Fibroblast of skin of back (primary cell): Measurements from ENCODE around the gene FBXO24.

Experiments
- DNase-seq: peaks from one replicate; pipeline ENCODE4 v3.0.0-alpha.2; 2013

The FBXO24 gene

DNA sequence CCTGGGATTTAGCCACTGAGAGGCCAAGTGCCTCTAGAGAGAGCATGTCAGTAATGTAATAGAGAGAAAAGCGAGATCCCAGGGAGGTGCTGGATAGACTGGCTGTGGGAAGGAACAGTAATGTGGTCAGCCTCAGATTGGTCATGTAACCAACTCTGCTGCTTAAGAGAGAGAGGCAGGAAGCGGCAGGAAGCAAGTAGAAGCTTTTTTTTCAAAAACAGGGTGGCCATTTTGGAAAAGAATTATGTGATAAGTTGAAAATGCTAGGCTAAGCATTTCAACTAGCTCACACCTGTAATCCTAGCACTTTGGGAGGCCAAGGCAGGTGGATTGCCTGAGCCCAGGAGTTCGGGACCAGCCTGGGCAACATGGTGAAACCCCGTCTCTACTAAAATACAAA, 12.3 kb downstream of the FBXO24 start:
- no peak for DNase-seq

DNA sequence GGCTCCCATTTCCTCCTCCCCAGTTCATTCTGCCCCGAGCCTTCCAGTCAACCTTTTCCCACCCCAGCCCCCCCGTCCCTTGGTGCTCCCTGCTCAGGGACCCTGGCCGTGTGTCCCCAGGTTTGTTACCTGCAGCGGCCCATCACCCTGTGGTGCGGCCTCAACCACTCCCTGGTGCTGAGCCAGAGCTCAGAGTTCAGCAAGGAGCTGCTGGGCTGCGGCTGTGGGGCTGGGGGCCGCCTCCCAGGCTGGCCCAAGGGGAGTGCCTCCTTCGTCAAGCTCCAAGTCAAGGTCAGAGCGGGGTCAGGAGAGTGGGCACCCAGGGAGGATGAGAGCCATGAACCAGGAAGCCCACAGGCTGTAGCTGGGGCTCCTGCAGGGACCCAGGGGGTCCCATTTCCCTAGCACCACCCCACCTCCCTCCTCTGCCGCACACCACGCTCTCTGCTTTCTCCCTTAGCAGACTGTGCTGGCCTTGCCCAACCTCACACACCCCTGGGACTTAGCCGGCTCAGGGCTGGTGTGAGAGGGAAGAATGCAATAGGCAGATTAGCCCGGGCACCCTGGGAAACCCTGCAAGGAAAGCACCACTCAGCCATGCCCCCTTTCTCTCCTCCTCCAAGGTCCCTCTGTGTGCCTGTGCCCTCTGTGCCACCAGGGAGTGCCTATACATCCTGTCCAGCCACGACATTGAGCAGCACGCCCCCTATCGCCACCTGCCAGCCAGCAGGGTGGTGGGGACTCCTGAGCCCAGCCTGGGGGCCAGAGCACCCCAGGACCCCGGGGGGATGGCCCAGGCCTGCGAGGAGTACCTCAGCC, 14.0 kb downstream of the FBXO24 start:
- no peak for DNase-seq

DNA sequence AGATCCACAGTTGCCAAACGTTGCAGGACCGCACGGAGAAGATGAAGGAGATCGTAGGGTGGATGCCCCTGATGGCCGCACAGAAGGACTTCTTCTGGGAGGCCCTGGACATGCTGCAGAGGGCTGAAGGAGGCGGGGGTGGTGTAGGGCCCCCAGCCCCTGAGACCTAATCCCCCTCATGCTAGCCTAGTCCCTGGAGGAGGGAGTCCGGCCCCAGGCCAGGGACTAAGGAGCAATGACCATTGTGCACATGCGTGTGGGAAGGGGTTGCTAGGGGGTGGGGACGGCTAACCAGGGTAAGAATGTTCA, 14.6 kb downstream of the FBXO24 start:
- no peak for DNase-seq

DNA sequence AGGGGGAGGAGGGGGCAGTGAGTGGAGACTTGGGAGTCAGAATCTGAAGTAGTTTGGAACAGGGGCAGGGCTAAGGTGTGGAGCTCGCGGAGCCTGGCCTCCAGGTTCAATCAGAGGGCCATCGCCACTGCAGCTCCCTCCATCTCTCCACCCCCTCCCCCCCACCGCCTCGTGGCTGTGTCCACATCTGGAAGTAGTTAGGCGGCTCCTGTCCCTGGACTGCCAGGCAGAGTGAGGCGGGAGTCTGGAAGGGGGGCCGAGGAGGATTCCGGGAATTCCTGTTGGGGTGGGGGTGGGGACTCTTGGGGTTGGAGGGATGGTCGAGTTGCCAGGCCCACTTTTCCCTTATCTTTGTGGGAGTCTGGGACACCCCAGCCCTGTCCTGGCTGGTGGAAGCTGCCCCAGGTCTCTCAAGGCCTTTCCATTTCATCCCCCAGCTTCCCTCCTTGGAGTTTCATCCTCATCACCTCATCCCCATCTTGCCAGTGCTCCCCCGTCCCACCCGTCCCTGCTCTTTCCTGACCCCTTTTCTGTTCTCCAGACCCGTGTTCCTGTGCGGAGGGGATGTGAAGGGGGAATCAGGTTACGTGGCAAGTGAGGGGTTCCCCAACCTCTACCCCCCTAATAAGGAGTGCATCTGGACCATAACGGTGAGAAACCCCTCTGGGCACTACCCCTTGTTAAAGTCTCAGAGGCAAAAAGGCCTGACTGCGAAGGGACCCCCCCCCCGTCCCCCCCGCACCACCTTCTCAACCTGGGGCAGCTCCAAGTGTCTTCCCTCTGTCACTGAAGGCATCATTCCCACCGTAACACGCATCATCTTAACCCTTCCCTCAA, 17.0 kb downstream of the FBXO24 start:
- peak; percentile 95 for DNase-seq

DNA sequence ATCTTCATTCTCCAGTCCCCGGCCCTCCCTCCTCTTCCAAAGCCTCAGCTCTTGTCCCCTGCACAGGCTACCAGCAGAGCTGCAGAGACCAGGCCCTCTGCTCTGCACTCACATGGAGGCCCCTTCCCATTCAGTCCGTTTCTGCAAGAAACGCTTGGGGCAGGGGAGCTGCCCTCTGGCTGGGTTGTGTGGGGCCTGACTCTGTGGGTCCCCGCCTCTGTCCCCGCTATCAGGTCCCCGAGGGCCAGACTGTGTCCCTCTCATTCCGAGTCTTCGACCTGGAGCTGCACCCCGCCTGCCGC, 17.5 kb downstream of the FBXO24 start:
- peak; percentile 55 for DNase-seq

DNA sequence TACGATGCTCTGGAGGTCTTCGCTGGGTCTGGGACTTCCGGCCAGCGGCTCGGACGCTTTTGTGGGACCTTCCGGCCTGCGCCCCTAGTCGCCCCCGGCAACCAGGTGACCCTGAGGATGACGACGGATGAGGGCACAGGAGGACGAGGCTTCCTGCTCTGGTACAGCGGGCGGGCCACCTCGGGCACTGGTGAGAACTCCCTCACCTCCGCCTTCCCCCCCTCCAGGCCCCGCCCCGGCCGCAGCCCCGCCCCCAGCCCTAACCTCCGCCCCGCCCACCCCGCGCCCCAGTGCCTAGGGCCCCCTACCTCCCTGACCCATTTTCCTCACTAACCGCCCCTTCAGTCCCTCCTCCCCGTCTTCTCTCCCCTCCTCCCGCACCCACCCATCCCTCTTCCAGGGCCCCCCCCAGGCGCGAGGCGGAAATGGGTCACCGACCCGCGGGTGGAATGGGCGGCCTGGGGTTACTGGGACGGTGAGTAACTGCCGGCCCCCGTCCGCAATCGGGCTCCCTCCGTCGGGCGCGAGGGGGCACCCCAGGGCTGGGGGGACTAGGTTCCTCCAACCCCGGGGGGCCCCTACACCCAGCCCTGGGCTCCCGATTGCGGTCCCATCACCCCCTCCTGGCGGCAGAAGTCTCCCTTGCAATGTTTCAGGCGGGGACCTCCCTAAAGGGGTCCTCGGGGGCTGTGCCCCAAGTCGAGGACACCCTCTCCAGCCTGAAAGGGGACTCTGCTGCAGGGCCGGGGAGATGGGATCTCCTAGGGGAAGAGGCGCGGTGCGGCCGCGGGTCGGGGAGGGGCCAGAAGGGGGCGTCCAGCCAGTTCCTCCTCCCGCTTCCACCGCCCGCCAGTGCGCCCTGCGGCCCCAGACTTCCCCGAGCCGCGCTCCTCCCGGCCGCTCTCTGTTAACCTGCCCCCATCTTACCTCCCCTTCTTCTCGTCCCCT, 18.2 kb downstream of the FBXO24 start:
- DNase-seq, result peak; percentile 84

DNA sequence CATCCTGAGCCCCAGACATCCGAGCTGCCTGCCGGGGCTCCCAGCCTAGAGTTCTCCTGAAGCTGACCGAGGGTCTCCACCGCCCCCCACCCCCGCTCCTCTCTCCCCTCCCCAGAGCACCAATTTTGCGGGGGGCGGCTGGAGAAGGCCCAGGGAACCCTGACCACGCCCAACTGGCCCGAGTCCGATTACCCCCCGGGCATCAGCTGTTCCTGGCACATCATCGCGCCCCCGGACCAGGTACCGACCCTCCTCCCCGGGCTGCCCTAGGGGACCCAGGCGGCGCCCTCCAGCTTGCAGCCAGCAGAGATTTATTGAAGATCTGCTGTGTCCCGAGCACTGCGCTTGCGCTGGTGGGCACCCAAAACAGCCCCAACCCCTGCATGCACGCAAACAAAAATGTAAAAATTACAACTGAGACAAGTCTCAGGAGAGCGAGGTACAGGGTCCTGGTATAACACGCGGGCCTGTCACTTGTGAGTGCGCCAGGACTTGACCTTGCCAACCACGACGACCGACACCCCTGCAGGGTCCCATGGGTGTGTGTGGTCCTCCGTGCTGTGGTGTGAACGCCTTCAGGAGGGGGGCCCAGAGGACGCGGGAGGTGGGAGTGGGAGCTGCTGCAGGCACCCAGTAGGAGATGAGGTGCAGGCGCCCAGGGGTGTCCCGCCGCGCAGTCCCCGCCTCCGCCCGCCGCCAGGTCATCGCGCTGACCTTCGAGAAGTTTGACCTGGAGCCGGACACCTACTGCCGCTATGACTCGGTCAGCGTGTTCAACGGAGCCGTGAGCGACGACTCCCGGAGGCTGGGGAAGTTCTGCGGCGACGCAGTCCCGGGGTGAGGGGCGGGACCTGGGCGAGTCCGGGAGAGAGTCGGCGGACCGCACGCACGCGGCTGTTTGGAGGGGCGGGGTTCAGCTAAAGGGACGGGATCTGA, 19.1 kb downstream of the FBXO24 start:
- no peak for DNase-seq

DNA sequence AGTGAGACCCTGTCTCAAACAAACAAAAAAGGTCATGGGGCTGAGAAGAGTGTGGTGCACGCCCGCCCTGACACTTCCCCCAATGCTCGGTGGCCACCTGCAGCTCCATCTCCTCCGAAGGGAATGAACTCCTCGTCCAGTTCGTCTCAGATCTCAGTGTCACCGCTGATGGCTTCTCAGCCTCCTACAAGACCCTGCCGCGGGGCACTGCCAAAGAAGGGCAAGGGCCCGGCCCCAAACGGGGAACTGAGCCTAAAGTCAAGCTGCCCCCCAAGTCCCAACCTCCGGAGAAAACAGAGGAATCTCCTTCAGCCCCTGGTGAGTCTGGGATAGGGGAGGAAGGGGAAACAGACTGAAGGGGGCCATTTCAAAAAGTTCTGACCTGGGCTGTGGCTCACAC, 20.2 kb downstream of the FBXO24 start:
- no peak for DNase-seq

DNA sequence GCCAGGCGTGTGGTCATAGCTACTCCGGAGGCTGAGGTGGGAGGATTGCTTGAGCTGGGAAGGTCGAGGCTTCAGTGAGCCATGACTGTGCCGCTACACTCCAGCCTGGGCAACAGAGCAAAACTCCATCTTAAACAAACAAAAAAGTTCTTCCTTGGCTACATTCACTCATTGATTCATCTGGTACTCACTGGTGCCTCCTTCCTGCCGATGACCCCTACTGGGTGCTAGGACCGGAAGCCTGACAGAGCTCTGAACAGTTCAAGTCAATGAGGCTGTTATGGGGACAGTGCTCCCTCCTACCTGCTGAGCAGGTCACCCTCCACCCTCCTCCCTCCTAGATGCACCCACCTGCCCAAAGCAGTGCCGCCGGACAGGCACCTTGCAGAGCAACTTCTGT, 21.0 kb downstream of the FBXO24 start:
- no peak for DNase-seq

DNA sequence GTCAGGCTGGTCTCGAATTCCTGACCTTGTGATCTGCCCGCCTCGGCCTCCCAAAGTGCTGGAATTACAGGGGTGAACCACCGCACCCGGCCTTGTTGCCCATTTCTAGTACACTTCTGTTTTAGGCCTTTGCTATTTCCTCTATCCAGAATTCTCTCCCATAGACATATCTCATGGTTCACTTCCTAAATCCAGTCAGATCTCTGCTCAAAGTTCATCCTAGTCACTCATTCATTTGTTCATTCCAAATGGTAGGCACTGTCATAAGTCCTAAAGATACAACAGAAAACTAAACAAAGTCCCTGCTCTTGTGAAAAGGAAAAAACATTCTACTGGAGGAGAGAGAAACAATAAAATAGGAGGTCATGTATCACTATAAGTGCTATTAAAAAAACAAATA, 23.8 kb downstream of the FBXO24 start:
- no peak for DNase-seq

DNA sequence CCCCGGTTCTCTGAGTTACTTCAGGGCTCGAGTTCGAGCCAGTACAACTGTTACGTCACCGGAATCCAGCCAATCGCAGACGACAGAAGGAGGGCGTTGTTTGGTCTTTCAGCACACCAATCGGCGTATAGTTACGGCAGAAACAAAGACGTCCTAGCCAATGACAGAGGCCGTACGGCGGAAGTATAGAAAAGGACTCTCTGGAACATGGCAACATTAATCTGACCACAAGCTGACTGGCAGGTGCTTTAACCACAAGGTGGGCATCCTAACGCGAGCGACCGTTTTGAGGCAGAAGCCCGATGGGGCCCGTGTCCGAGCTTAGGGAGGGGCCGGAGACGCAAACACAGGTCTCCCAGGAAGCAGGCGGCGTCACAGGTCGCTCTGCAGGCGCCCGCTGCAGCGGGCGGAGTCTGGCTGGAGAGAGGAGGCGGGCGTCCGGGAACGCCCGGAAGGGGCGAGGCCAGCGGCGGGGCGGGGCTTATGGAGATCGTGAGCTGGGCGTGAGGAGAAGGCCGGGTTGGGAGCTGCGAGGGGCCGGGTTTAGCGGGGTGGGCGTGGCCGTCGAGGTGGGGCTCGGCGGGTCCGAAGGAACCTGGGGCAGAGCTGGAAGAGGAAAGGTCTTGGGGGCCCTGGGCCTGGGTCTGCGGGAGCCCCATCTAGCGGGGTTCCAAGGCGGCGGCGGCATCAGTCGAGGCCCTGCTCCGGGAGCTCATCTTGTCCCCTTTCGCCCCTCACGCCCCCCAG, 26.0 kb downstream of the FBXO24 start, which contains the start of gene MOSPD3:
Gene MOSPD3 (plus strand): TSS at position 558 of the 747 bp plus-strand sequence. CDS start 252 bp downstream, outside the sequence.
- DNase-seq, result peak; percentile 100

DNA sequence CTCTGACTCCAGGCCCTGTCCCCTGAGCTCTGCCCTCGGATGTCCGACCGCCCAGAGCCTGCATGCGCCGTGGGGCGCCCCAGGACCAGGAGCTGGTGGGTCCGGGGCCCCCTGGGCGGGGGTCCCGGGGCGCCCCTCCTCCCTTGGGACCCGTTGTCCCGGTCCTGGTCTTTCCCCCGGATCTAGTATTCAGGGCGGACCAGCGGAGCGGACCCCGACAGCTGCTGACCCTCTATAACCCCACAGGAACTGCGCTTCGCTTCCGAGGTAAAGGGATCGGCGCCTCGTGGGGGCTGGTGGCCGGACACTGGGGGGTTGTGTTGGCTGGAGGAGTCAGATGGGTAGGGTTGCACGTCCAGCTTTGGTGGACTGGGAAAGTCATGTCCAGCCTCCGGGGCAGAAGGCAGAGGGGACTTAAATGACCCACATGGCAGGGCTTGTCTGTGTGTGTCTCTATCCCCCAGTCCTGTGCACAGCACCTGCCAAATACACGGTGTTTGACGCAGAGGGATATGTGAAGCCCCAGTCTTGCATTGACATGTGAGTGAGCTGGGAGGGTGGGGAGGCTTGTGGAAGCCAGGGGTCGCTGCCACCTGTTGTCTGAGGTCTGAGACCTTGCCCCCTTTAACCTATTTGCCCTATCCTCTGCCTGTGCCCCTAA, 26.7 kb downstream of the FBXO24 start:
- DNase-seq, result no peak

DNA sequence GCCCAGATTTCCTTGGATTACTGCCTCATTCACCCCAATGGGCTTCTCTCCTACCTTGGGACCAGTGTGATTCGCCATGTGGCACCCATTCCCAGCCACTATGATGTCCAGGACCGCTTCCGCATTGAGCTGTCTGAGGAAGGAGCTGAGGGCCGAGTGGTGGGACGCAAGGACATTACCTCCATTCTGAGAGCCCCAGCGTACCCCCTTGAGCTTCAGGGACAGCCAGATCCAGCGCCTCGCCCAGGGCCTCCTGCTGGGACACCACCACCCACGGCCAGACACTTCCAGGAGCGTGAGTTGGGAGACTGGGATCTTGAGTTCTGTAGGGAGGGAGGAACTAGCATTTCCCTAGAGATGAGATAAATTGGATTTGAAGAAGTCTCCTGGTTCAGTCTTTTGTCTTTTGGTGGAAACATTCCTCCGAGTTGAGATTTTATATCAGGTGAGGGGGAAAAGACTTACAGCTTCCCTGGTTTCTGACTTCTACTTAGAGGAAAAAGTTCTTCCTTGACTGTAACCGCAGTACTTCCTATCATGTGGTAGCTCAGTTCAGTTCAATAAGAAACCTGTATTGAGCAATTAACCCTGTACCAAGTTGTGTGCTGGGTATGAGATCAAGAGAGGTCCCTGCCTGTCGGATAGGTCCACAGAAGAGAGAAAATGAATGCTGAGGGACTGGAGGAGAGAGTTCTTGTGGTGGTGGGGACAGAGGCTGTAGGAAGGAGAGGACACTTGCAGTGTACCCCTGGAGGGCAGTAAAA, 27.5 kb downstream of the FBXO24 start:
- DNase-seq, result no peak

DNA sequence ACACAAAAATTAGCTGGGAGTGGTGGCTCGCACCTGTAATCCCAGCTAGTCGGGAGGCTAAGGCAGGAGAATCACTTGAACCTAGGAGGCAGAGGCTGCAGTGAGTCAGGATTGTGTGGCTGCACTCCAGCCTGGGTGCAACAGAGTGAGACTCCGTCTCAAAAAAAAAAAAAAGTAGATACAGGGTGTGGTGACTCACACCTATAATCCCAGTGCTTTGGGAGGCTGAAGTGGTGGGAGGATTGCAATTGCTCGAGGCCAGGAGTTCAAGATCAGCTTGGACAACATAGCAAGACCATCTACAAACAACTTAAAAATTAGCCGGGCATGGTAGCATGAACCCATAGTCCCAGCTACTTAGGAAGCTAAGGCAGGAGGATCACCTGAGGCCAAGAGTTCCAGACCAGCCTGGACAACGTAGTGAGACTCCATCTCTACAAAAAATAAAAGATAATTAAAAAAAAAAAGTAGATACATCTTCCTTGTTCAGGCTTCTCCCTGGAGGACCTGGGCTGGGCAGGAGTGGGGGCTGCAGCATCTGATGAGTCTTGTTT, 28.3 kb downstream of the FBXO24 start:
- DNase-seq, result no peak

DNA sequence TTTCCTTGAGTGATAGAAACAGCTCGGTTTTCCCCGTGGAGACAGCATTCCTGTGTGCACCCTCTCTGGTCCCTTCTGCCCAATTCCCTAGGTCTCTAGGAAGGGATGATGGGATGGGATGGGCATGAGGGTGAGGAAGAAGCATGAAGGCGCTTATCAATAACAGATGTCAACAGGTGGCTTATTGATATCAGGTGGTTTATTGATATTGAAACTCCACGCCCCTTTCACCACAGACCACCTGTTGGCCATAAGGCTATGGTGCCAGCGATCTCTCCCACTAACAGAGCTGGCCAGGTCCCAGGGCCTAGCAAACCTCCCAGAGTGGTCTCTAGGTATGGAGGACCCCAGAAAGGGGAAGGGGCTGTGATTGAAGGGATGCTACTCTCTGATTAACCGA, 34.1 kb downstream of the FBXO24 start:
- no peak for DNase-seq

DNA sequence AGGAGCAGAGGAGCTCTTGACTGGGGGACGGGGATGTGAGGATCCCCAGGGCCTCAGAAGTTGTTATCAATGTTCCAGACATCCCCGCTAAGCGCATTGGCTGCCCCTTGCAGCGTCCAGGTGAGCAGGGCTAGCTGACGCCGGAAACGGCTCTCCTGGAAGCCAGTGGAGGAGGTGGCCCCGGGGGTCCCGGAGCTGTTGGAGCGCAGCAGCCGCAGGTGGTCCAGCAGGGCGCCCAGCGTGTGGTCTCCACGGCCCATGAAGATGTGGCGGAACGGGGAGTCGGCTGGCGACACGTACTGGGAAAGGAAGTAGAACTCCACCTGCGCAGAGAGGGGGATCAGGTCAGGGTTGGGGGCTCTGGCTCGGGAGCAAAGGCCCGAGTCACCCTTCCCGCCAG, 34.7 kb downstream of the FBXO24 start:
- DNase-seq, result no peak

DNA sequence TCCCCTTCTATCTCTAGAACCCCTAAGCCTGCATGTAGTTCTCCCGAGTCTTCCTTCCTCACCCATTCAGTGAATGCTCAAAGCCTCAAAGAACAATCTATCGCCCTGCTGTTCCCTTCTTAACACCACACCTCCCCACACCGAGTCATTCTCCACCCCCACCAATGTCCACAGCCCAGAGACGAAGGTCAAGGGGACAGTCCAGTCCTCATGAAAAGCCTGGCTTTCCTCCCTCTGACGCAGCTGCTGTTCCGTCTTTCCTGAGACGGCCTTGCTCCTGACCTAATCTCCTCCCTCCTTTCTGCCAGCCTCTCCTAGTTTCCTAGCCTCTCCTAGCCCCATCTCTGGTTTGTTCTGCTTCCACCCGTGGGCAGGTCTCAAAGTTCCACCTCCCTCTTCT, 35.4 kb downstream of the FBXO24 start:
- DNase-seq, result no peak

DNA sequence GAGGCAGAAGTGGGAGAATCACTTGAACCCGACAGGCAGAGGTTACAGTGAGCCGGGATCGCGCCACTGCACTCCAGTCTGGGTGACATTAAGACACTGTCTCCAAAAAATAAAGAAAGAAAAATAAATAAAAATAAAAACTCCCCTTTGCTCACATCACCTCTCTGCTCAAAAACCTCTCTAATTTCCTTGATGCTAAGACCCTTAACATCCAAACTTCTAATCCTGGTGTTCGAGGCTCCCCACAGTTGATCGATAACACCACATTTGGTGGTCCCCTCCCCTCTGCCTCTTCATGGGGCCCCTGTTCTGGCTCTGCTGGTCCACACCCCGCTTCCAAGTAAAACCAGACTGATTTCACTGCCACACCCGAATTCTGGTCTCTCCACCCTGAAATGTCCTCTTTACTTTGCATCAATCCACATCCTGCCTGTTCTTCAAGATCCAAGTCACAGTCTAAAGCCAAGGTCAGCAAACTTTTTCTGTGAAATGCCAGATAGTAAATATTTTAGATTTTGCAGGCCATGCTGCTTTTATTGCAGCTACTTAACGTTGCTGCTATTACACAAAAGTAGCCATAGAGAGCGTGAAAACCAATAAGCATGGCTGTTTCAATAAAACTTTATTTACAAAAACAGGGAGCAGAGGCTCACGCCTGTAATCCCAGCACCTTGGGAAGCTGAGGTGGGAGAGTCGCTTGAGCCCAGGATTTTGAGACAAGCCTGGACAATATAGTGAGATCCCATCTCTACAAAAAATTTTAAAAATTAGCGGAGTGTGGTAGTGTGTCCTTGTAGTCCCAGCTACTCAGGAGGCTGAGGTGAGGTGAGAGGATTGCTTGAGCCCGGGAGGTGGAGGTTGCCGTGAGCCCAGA, 38.1 kb downstream of the FBXO24 start:
- no peak for DNase-seq
